Parietal lobe (tissue), 2 donors: Measurements from ENCODE around the gene BTNL9. TPM values are rescaled to one million over a fixed set of nuclear protein-coding genes. Genes with fewer than 3 reads are reported as not detected.

ENCODE experiments used
- small RNA-seq: library from RNA; depleted of rRNA; stranded (forward); fragments of <200 nt; gene quantifications from one replicate; pipeline ENCODE3, GENCODE V24; 2014; ENCODE audit warnings: low replicate concordance
- total RNA-seq: library from RNA; depleted of rRNA; stranded (reverse); fragments of >200 nt; gene quantifications from one replicate; pipeline ENCODE4 v1.2.3, GENCODE V29; 2014

The BTNL9 gene
- 5.6 TPM for total RNA-seq

DNA sequence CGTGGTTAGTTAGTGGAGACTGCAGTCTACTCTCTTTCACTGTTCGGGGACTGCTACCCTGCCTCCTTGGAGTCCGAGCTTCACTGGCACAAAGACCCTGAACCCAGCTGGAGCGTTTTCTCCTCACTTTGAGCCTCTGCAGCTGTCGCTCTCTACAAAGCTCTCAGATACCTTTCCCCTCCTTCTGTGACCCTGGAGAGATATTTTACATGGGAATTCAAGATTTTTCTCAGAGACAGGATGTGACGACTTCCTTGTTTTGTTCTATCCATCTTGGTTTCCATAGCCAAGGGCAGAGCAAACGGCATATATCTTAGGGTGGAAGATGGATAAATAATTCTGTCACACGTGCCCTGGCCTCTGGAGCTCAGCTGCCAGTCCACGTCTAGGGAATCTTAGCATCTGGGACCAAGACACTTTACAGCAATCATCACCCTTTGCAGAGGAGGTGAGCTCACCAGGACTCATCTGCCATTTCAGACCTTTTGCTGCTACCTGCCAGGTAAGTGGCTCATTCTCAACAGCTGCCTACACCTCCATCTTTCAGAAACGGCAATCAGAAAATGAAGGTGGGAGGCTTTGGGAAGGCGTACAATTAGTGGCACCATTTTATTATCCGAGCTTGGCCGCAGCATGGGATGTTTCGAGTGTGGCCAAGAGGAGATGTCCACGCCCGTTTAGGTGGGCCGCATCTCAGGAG, at the start of gene BTNL9:
Gene BTNL9 (plus strand): TSS at position 336 of the 700 bp plus-strand sequence. CDS start 5,224 bp downstream, outside the sequence.

Small RNAs within 50 kb of the gene (small RNA-seq; reads per million reads assigned to genes)
- gene MIR8089 = not detected
- gene RNU6-1036P = not detected

Other genes with a start within 250 kb of the BTNL9 start
- gene MGAT1, start 237.5 kb upstream of the BTNL9 start, total RNA-seq = 26.0 TPM
- gene ZFP62, start 179.0 kb upstream of the BTNL9 start, total RNA-seq = 74.2 TPM
- gene BTNL8, start 141.1 kb upstream of the BTNL9 start, total RNA-seq = not detected
- not detected for gene BTNL3, start 51.4 kb upstream of the BTNL9 start, total RNA-seq
- not detected for gene OR2V1, start 90.9 kb downstream of the BTNL9 start, total RNA-seq
- gene OR2V2, start 107.3 kb downstream of the BTNL9 start, total RNA-seq = not detected
- gene TRIM7, start 164.9 kb downstream of the BTNL9 start, total RNA-seq = 2.5 TPM
- 13.5 TPM for gene TRIM41, start 183.0 kb downstream of the BTNL9 start, total RNA-seq
- 2,435 TPM for gene RACK1, start 203.6 kb downstream of the BTNL9 start, total RNA-seq
- 21.9 TPM for gene TRIM52, start 220.9 kb downstream of the BTNL9 start, total RNA-seq